NCI-H1092 treated with DMSO at 0.1 percent for 48 hours (cell line): ENCODE measurements around the gene SNTB2.
"Not testable (repeated sequence)": the region's sequence is repeated elsewhere in the genome, so short reads cannot be mapped to it uniquely, and the experiment has no call there.

Experiments
- DNase-seq: peaks from one replicate; lab custom pipeline; 2025; lab: John Stamatoyannopoulos, UW

The SNTB2 gene

GRCh38 chr16:69236319-69236718, 49.4 kb downstream of the SNTB2 start:
- no peak for DNase-seq

GRCh38 chr16:69237296-69237695, 50.3 kb downstream of the SNTB2 start:
- DNase-seq, result no peak

- DNase-seq, result no peak
Measured at GRCh38 chr16:69239851-69240250, 52.9 kb downstream of the SNTB2 start.

- DNase-seq, result no peak
Measured at GRCh38 chr16:69240331-69240730, 53.4 kb downstream of the SNTB2 start.

GRCh38 chr16:69241926-69242325, 55.0 kb downstream of the SNTB2 start:
- DNase-seq, result no peak

GRCh38 chr16:69243479-69243878, 56.5 kb downstream of the SNTB2 start:
- DNase-seq, result no peak

- DNase-seq, result no peak
Measured at GRCh38 chr16:69244336-69244735, 57.4 kb downstream of the SNTB2 start.

- no peak for DNase-seq
Measured at GRCh38 chr16:69250081-69250480, 63.1 kb downstream of the SNTB2 start.

GRCh38 chr16:69253870-69254341, 66.9 kb downstream of the SNTB2 start:
- DNase-seq, result no peak

- not testable (repeated sequence) for DNase-seq
Measured at GRCh38 chr16:69259428-69259764, 72.4 kb downstream of the SNTB2 start.

GRCh38 chr16:69260019-69260418, 73.1 kb downstream of the SNTB2 start:
- DNase-seq, result no peak

- no peak for DNase-seq
Measured at GRCh38 chr16:69260506-69260905, 73.5 kb downstream of the SNTB2 start.

GRCh38 chr16:69266334-69267063, 79.5 kb downstream of the SNTB2 start:
- DNase-seq, result no peak

- no peak for DNase-seq
Measured at GRCh38 chr16:69267633-69268032, 80.7 kb downstream of the SNTB2 start.

GRCh38 chr16:69270395-69270794, 83.4 kb downstream of the SNTB2 start:
- no peak for DNase-seq

GRCh38 chr16:69270831-69271230, 83.9 kb downstream of the SNTB2 start:
- DNase-seq, result no peak

GRCh38 chr16:69273009-69273408, 86.0 kb downstream of the SNTB2 start:
- DNase-seq, result no peak

GRCh38 chr16:69274699-69275235, 87.8 kb downstream of the SNTB2 start:
- no peak for DNase-seq

- DNase-seq, result no peak
Measured at GRCh38 chr16:69276148-69277115, 89.5 kb downstream of the SNTB2 start.

- no peak for DNase-seq
Measured at GRCh38 chr16:69277413-69277812, 90.4 kb downstream of the SNTB2 start.

- DNase-seq, result no peak
Measured at GRCh38 chr16:69283851-69284250, 96.9 kb downstream of the SNTB2 start.

GRCh38 chr16:69285240-69285639, 98.3 kb downstream of the SNTB2 start:
- no peak for DNase-seq
